ENCODE results near the gene FAM76B.
A peak's percentile ranks its signal among the peaks of the same experiment; 100 is the strongest.

Gene FAM76B

DNA sequence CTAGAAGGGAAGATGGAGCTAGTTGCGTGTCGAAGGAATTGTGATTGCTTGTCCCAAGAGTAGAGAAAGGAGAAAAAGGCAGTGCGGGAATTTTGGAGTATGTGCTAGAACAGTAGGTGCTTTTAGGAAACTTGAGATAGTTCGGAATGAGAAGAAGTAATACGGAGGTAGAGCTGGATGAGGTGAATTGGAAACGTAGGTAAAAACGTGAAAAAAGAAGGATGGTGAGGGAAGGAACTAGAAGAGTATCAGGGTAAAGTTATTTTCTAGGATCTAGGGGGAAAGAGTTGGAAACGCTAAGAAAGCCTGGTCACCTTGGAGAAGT lies 2.1 kb upstream of the FAM76B start:
- no peak for DNase-seq

DNA sequence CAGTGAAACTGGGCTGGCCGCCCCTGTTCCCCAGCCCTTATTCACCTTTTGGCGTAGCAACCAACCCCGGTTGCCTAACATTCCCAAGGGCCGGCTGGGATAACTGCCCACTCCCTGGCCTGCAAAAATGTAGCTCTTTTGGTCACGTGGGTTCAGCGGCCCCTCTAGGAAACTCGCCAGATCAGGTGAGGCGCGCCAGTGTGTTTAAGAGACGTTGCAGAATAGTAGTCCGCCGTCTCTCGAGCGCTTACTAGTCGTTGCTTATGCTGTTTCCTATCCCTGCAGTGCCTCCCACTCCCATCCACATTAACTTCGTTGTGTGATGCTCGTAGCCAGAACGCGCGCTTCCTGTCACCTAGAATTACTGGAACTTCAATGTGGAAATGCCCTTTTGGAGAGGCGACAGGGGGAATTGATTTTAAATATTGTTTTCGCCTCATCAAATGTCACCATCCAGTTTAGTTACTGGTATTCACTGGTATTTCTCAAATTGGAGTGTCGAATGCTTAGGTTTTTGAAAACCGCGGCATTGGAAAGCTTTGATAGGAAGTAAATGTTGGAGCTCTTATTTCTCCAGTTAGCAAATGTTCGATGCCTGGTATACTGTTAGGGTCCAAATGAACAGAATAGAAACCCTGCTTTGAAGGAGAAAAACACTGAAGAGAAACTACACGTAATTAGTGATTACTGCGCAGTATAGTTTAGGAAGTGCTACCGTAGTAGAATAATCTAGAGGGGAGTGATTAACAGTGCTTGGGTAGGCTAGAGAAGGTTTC lies 1.5 kb upstream of the FAM76B start:
- peak; percentile 54 for DNase-seq

DNA sequence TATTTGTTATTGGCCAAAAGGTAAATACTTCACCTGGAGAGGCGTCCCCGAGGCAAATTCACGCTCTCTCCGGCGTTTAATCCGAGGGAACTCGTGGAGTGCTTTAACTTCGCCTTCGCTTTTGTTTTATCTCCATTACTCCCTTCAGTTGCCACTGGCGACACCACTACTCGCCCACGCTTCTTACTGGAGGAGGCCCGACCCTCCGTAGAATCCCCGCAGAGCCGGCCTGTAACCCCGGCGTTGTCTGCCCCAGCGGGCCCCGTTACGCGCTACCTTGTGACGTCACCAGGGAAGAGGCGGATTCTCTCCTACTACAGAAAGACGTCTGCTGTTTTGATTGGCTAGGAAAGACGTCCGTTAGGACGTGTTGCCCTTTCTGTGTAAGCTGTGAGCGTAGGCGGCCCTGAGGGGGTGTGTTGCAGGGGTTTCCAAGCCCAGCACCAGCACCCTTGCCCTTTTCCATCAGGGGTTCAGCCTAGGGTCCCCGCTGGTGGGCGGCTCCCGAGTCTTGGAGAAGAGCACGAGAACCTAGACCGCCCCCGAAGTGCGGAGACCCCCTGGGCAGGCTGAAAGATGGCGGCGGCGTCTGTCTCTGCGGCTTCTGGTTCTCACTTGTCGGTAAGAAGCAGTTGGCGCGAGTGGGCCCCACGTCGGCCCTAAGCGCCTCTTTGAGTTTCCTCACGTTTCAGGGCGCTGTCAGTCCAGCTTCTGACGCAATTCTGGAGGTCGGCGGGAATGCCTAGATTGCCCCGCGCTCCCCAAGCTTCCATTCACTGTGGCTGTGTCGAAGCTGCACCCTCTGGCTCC lies 746 bp upstream of the FAM76B start, which contains the start of gene CEP57:
Gene CEP57 (plus strand): TSS at position 376 of the 810 bp plus-strand sequence. CDS start 201 bp downstream, at position 577.
- peak; percentile 95 for DNase-seq

DNA sequence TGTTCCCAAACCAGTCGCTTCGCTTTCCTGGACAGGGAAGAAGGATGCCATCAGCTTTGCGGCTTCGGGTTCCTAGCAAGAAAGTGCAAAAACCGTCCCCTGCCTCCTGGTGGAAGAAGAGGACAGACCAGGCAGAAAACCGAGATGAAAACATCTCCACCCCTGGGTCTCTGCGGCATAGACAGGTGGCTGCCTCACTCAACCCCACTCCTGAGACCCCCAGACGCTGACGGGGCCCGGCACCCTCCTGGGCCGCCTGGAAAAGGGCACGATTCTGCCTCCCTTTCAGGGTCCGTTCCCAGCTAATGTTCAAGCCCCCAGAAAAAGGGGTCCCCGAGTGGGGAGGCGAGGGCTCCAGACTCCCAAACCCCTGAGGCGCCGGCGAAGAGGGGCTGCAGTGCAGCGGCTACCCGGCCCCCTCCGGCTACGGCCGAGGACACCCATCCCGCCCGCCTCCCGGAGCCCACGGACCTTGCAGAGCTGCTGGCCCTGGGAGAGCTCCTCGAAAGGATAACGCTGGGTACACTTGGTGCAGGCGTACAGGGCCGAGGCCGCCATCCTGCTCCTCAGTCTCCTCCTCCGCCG lies 569 bp downstream of the FAM76B start:
- no peak for DNase-seq

DNA sequence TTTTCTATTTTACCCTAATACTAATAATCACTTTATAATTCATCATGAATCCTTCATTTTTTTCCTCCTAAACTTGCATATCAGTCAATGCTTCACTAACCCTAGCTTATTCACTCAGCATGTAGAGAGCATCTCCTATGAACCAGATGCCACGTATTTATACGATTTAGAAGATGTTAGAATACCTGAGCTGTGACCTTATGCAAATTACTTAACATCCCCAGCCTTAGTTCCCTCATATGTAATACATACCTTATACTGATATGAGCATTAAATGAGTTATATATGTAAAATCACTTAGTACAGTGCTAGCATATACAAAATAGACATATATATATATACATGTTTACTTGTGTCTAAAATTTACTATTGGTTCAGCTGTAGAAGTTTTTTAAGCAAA lies 9.0 kb downstream of the FAM76B start:
- no peak for DNase-seq

DNA sequence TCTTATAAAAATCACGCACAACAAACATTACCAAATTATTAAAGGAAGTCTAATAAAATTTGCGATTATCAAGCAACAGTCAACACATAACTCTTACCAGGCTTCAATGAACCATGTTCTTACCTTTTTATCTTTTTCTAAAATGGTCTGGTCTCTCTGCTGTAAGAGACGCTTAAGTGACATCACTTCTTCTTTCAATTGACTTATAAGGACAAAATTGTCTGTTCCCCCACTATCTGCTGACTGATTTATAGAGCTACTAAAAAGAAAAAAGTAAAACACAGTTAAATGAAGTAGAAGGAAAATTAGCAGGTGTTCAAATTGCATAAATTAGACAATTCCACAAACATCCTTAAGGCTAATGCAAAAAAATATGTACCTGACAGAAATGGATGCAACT lies 10.9 kb downstream of the FAM76B start:
- no peak for DNase-seq

DNA sequence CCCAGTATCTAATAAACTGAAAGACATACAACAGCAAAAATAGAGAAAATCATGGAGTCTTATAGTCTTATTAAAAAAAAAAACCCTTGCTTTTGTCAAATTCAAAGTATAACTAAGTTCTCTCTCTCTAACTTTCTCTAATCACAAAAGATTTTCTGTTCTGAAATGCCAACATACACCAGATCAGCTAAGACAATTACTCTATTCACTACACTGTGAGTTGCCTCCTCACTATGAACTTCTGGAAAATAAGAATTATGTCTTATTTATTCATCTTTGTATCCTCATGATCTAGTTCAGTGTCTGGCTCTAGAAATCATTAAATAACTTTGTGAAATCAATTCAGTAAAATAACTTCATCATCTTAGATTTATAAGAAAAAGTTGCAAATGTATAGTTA lies 12.7 kb downstream of the FAM76B start:
- no peak for DNase-seq

DNA sequence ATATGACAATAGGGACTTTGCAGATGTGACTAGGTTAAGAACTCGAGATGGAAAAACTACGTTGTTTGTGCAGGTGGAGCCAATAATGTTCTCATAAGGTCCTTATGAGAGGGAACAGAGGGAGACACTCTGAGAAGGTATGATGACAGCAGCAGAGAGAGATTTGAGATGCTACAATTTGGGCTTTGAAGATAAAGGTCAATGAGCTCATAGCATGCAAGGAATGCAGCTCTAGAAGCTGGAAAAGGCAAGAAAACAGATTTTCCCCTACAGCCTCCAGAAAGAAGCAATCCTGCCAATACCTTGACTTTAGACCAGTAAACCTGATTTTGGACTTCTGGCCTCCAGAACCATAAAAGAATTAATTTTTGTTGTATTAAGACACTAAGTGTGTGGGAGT lies 21.1 kb downstream of the FAM76B start:
- no peak for DNase-seq

DNA sequence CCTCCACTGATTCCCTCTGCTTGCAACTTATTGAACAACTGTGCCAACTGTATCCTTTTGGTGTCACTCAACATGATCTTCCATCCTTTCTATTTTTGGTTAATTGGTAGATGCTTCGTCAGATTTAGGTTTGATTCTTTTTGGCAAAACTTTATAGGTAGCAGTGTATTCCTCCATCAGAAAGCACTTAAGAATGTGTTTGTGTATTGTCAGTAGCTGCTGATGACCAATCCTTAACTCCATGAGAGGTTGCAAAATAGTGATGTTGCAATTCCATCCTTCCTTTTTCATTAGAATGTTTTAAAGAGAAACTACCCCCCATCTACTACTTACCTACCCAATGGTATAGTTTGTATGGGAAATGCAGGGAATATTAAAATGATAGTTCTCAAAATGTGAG lies 22.1 kb downstream of the FAM76B start:
- DNase-seq, result no peak

DNA sequence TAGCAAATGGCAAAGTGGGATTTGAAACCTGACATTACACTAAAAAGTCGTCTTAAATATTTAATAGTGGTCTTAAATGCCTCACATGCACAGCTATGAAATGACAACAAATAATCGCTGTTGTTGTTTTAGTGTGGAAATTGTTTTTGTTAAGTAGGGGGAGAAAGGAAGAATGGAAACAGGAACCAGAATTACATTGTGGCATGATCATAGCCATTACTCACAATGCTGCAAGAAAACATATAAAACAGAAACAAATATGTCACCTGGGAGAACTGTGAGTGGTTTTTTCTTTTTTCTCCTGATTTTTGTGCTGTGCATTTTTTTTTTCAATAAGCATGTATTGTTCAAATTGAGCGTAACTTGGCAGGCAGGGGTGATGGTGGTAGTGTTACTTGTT lies 22.9 kb downstream of the FAM76B start:
- DNase-seq, result no peak

DNA sequence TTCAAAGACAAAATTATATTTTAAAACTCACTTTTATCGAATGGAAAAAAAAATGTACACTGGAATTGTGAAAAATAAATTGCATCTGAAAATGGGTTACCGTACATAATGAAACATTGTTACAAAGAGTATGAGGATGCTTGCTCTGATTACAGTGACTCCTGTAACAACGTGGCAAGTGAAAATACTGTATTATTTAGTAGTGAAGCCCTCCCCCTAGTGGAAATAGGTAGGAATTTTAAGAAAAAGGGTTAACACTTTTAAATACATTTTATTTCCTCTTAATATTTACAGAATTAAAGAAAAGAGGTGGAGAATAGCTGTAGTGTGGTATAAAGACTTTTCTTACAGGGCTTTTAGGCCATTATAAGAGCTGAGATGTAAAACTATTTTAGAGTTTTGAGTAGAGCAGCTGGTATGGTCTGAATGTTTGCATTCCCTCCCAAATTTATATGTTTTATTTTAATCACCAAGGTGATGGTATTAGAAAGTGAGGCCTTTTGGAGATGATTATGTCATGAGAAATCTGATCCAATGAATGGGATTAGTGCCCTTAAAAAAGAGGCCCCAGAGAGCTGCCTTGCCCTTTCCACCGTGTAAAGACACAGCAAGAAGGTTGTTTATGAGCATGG lies 25.2 kb downstream of the FAM76B start:
- DNase-seq, result no peak

DNA sequence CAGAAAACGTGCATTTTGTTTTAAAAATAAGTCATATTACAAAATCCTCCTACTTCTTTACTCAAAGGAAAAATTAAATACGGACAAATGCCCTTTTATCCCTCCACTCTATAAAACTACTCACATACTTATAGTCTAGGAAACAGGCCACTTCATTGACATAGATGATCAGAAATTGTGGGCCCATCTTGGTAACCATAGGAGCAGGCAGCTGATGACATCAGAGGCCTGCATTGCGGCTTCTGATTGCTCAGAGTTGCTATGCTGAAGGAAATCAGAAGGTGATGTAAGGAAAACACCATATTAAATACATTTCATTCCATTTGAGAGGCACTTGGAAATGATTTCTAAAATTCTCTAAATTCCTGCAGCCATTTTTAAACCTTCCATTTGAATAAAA lies 27.0 kb downstream of the FAM76B start:
- DNase-seq, result no peak

DNA sequence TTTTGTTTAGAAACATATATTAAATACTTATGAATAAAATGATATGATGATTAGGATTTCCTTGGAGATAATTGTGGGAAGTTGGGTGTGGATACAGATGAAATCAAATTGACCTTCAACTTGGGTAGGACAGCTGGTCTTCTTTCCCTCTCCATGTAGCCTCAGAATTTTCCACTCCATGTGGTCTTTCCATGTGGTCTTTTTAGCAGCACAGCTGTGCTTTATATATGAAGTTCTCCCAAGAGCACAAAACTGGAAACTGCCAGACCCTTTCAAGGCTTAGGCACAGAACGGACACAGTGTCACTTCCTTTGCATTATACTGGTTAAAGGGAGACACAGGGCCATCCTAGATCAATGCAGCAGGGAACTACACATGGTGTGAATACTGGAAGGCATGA lies 28.6 kb downstream of the FAM76B start:
- DNase-seq, result no peak

DNA sequence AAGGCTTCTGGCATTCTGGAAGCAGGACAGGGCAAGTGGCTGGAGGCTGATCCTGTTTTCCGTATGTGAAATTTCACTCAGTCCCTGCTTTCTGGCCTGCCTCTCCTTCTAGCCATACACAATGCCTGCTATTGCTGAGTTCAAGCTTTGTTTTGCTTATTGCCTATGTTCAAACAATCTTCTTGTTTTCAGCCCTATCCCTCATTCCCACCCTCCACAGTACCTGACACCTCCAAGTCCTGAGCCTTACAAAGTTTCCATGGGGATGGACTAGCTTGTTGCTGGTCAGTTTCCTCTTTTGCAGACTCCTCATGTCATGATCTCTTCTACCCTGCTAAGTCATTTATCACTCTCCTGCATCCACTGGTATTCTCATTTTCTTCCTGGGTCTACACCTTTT lies 38.1 kb downstream of the FAM76B start:
- DNase-seq, result no peak

DNA sequence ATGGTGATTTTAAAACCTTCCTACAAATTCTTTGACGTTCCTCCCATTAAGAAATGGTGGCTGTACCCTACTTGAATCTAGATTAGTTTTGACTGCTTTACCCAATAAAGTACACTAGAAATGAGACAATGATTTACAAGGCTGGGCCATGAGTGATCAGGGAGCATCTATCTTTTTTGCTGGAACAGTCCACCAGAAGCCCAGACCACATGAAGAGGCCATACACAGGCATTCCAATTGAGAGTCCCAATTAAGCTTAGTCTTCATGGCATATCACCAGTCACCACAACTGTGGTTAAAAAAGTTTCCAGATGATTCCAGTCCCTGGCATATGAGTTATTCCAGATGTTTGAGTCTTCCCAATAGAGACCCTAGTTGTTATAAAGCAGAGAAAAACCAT lies 39.5 kb downstream of the FAM76B start:
- no peak for DNase-seq

DNA sequence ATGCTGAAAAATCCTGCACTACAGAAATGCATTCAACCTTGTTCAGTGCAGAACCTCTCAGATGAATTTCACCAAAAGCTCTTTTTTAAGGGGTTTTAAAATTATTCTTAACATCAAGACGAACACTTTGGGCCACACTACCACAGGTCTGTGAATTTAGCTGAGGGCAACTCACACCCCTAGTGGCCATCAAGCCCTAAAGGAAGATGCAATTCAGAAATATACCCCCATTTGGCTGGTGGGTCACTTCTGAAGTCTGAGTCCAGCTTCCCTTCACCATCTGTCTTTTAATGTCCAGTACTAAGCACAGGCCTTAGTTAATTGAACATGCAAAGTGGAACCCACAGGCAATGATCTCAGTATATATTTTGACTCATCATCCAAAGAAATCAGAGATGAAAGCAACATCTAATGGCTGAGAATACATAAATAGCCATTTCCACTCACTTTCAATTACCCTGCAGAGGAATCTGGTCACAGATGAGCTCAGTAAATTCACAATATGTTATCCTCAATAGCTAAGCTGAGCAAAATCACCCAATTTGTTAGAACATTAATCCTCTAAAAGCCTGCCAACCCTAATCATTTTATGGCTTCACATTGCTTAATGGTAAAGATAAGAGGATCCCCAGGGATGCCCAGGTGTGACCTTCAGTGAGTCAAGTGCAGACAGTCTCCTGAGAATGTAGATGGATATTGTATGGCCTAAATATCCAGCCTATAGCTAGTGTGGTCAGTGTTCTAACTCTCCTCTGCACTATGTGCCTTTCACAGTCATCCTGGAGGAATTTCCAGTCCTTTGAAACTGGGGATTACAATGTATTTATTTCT lies 50.3 kb downstream of the FAM76B start:
- DNase-seq, result no peak

DNA sequence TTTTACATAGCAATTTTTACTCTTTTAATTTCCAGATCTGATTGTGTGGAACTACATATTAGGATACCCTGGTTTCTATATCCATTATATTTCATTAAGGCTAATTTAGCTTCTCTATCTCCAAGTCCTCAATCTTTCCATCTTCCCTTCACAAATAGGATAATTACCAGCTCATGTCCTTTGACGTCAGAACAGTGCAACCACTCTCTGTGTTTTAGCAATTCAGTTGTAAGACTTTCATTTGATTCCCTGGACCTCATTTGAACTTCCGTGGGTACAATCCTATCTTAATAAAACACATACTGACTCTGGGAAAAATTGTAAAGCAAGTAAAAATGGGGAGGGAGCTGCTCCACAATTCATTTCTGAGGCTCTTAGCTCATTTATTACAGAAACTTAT lies 52.8 kb downstream of the FAM76B start:
- DNase-seq, result no peak

DNA sequence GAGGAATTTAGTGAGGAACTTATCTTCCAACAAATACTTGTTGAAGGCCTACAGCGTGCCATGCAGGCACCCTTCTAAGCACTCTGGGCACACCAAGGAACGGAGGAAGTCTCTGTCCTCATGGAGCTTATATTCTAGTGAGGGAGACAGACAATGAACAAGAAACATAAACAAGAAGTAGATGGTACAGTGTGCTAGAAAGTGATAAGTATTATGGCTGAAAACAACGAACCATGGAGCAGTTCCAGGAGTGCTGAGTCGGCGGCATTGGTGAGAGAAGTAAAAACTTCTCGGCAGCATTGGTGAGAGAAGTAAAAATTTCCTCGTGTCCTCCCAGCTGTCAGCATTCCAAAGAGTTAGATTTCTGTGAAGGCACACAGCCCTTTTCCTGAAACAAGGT lies 53.2 kb downstream of the FAM76B start:
- DNase-seq, result no peak

DNA sequence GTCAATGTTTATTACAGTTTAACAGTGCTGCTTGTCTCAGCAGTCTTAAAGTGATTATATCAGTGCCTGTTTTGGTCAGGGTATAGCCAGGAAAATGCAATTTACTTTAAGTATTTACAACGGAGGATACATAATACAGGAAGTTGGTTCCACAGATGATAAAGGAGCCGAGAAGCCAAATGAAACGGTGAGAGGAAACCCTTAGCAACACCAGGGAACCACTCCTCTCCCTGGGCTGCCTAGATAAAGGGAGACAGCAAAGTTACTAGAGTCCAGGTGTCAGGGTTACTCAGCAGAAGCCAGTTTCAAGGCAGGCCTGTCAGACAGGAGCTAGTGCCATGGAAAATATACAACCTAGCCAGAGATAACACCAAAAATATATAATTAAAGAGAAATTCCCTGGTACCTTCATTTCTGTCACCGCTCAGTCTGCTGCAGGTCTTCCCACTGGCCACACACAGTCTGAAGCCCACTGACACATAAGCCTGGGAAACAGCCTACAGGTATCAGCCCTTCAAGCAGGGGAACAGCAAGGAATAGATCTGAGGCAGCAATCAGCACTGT lies 55.5 kb downstream of the FAM76B start:
- DNase-seq, result no peak

DNA sequence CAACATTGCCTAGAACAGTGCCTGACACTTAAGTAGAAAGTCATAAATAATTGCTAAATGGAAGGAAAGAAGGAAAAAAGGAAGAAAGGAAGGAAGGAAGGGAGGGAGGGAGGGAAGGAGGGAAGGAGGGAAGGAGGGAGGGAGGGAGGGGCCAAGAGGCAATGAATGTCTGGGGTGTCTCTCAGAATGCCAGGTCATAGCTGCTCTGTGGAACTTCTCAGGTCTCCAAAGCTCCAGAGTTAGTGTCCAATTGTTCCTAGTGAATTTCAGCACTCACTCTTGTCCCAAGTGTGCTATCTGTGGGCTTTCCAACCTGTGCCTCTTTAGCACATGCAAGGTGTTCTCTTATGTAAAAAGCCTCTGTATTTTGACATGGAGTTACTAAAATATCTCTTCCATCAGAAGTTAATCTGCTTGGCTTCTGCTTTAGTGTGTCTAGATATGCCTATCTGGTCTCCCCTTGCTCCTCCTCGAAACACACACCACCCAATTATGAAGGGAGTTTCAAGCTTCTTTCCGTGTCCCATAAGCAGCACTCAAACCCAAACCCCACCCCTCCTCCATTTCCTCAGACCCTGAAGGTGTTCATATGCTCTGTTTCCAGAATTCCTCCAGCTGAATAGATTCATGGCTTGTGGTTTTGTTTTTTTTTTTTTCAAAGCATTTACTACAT lies 56.5 kb downstream of the FAM76B start:
- DNase-seq, result no peak

DNA sequence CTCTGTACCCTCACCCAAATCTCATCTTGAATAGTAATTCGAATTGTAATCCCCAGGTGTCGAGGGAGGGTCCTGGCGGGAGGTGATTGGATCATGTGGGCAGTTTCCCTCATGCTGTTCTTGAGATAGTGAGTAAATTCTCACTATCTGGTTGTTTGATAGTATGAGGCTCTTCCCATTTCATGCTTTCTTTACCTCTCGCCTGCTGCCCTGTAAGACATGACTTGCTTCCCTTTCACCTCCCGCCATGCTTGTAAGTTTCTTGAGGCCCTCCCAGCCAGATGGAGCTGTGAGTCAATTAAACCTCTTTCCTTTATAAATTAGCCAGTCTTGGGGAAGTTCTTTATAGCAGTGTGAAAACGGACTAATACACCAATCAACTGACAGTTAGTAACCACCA lies 60.1 kb downstream of the FAM76B start:
- no peak for DNase-seq

DNA sequence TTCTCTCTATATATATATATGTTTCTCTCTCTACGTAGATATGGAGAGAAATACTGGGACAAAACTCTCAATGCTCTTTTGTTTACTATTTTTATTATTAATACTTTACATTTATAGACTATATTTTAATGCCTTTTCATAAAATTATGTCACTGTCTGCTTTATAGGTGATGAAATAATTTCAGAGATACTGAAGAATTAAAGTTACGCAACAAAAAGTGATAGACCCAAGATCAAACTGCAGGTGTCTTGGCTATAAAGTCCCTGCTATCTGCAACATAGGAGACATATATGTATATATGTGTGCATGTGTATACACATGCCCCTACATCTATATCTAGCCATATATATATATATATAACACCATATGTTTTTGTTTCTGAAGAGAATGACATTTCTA lies 60.8 kb downstream of the FAM76B start:
- no peak for DNase-seq
